WERI-Rb-1 (cell line): ENCODE measurements around the gene CD2AP.
A peak's percentile ranks its signal among the peaks of the same experiment; 100 is the strongest.

Experiments
- DNase-seq: peaks from one replicate; pipeline ENCODE4 v3.0.0-alpha.2; 2020
- H3K27ac ChIP-seq: fragments of 250-450 bp; sonication (Bioruptor Pico); 2 replicates; pipeline ENCODE4 v1.5.1; 2020; ENCODE audit warnings: mild to moderate bottlenecking, moderate library complexity
- H3K27me3 ChIP-seq: fragments of 250-450 bp; sonication (Bioruptor Pico); 2 replicates; pipeline ENCODE4 v1.5.1; 2021; ENCODE audit warnings: mild to moderate bottlenecking, low read depth, moderate library complexity; ENCODE audit not compliant: insufficient read depth, severe bottlenecking
- H3K36me3 ChIP-seq: fragments of 250-450 bp; sonication (Bioruptor Pico); 2 replicates; pipeline ENCODE4 v1.5.1; 2020; ENCODE audit warnings: mild to moderate bottlenecking, moderate library complexity
- H3K4me3 ChIP-seq: 2 replicates; pipeline ENCODE4 v1.5.1; 2011; ENCODE audit warnings: low read depth, mild to moderate bottlenecking, control low read depth, low read length
- H3K9me3 ChIP-seq: fragments of 250-450 bp; sonication (Bioruptor Pico); 2 replicates; pipeline ENCODE4 v1.5.1; 2021; ENCODE audit warnings: mild to moderate bottlenecking, moderate library complexity; ENCODE audit not compliant: severe bottlenecking
- CTCF ChIP-seq: IDR thresholded peaks from 2 replicates; pipeline ENCODE4 v1.5.1; 2011; ENCODE audit warnings: low read depth, mild to moderate bottlenecking, control low read depth, inconsistent platforms, low read length

Gene CD2AP

GRCh38 chr6:47477497-47478232 lies at the start of gene CD2AP:
Gene CD2AP (plus strand): TSS chr6:47477789. CDS start chr6:47478245, 456 bp downstream.
- Histone ChIP-seq H3K4me3 (peak within 1 kb of the TSS; percentile 86), H3K9me3 (no peaks in the 10 kb centered on the region), H3K27me3 (no peaks in the 10 kb centered on the region), H3K27ac (peak within 1 kb of the TSS; percentile 98), H3K36me3 (peaks cover 11% of the 10 kb centered on the region)
- DNase-seq, result peak; percentile 97
- TF ChIP-seq CTCF, result peak; percentile 32; the same call in 1 of the 2 replicates

- Histone ChIP-seq H3K27ac (no peak overlapping the region), H3K9me3 (peaks cover 7% of the 10 kb centered on the region), H3K27me3 (no peaks in the 10 kb centered on the region), H3K36me3 (no peaks in the 10 kb centered on the region), H3K4me3 (no peak overlapping the region)
- TF ChIP-seq CTCF, result no peak
- DNase-seq, result no peak
Observed at GRCh38 chr6:47428288-47428687, 49.3 kb upstream of the CD2AP start.

- no peak overlapping the region for H3K27ac ChIP-seq
- TF ChIP-seq CTCF, result no peak
- peaks cover 7% of the 10 kb centered on the region for H3K9me3 ChIP-seq
- H3K27me3 ChIP-seq, result no peaks in the 10 kb centered on the region
- no peak for DNase-seq
- no peaks in the 10 kb centered on the region for H3K36me3 ChIP-seq
- H3K4me3 ChIP-seq, result no peak overlapping the region
Observed at GRCh38 chr6:47428746-47429664, 48.6 kb upstream of the CD2AP start.

GRCh38 chr6:47434372-47435253 lies 43.0 kb upstream of the CD2AP start:
- Histone ChIP-seq H3K4me3 (no peak overlapping the region), H3K27ac (no peak overlapping the region), H3K9me3 (no peaks in the 10 kb centered on the region), H3K36me3 (no peaks in the 10 kb centered on the region), H3K27me3 (no peaks in the 10 kb centered on the region)
- no peak for TF ChIP-seq CTCF
- no peak for DNase-seq

- H3K4me3 ChIP-seq, result no peak overlapping the region
- no peaks in the 10 kb centered on the region for H3K9me3 ChIP-seq
- H3K27ac ChIP-seq, result no peak overlapping the region
- H3K27me3 ChIP-seq, result no peaks in the 10 kb centered on the region
- no peak for TF ChIP-seq CTCF
- no peaks in the 10 kb centered on the region for H3K36me3 ChIP-seq
- no peak for DNase-seq
Observed at GRCh38 chr6:47435254-47435612, 42.4 kb upstream of the CD2AP start.
